Measurements from ENCODE around the gene PTGR3. TPM values are rescaled to one million over a fixed set of nuclear protein-coding genes. Genes with fewer than 3 reads are reported as not detected.
A peak's percentile ranks its signal among the peaks of the same experiment; 100 is the strongest.

The PTGR3 gene
- total and polyA plus RNA-seq, 4 donors = 6.8 to 18.7 (median 11.4) TPM

DNA sequence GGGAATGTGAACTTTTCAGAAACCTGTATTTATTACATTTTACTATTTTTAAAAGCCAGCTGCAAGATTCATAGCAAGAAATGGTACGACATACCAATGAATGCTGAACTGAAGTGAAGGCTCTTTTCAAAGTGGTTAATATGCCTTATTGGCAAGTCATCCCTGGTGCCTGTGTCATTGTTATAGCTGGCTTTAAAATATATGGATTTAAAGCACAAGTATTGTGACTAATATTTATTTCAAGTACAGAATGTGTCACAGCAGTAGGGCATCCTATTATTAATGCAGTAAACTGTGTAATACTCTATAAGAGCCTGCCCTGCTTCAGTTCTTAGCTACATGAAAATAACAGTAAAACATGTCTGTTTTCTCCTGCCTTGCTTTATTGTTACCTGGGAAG is 12.5 kb upstream of the PTGR3 start:
- Histone ChIP-seq H3K27me3 (ENCODE audit: control insufficient read depth in 4 of 4, insufficient read depth in 4 of 4, low read length in 3 of 4) (no peaks in the 10 kb centered on the region), H3K4me1 (ENCODE audit: control insufficient read depth in 4 of 4, insufficient read depth in 4 of 4, low read length in 3 of 4) (peaks cover 11 to 46% (median 43%) of the 10 kb centered on the region in 4 donors), H3K4me3 (ENCODE audit: low read depth in 1 of 3, low read length in 3 of 3) (no peak overlapping the region), H3K9ac (ENCODE audit: low read depth in 1 of 2, low read length in 2 of 2) (no peak overlapping the region), H3K9me3 (ENCODE audit: control insufficient read depth in 4 of 4, low read length in 3 of 4) (no peaks in the 10 kb centered on the region), H3K27ac (ENCODE audit: low read depth in 1 of 2, low read length in 2 of 2) (no peak overlapping the region), H3K36me3 (ENCODE audit: control insufficient read depth in 4 of 4, insufficient read depth in 3 of 4, low read depth in 1 of 4, low read length in 3 of 4) (no peaks in the 10 kb centered on the region)
- WGBS = 88% methylated on average over 1 of the region's 1 CpG
- DNase-seq (ENCODE audit: low spot score) = no peak
- TF ChIP-seq REST (IDR thresholded peaks at IDR 0.05) = no peak
- TF ChIP-seq RXRA (IDR thresholded peaks at IDR 0.05) = no peak
- no peak for TF ChIP-seq NR2F2 (IDR thresholded peaks at IDR 0.05)

DNA sequence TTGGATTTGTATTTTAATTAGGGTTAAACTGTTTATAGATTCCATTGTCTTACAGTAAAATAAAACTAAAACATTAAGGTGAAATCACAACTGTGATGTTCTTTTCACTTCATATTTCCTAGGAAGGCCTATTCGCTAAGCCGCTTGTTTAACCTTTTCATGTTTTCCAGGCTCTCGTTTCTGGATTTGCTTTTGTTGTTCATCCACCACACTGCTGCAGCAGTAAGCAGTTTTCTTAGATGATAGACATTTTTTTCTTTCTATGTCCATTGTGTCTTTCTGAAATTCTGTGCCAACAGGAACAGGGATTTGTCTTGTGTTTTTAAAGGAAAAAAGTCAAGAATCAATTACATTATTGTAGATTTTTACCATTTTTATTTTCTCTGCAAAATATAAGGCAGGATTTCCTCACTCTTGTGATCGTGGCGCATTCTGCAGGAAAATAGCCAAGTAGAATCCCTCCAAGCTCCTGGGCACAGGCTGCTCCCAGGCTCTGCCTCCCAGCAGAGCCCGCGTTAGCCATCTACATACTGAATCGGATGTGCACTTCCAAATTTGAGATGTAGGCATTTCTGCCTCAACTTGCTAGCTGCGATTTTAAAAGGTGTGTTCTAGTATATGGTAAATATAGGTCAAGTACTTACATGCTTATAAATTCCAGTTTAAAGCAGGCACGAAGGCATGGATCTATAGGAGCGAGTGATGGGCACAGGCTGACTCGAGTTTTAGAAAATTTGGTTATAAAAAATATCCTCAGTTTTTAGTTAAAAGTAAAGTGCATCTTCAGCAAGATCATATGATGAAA is 11.8 kb upstream of the PTGR3 start:
- TF ChIP-seq RAD21 (IDR thresholded peaks at IDR 0.05) = no peak
- TF ChIP-seq GABPA (IDR thresholded peaks at IDR 0.05 in 1 of 2, conservative IDR thresholded peaks at IDR 0.05 in 1 of 2) = no peak
- no peak for TF ChIP-seq EGR1 (IDR thresholded peaks at IDR 0.05; ENCODE audit: low read depth in 2 of 2)
- TF ChIP-seq, protein P1, sequence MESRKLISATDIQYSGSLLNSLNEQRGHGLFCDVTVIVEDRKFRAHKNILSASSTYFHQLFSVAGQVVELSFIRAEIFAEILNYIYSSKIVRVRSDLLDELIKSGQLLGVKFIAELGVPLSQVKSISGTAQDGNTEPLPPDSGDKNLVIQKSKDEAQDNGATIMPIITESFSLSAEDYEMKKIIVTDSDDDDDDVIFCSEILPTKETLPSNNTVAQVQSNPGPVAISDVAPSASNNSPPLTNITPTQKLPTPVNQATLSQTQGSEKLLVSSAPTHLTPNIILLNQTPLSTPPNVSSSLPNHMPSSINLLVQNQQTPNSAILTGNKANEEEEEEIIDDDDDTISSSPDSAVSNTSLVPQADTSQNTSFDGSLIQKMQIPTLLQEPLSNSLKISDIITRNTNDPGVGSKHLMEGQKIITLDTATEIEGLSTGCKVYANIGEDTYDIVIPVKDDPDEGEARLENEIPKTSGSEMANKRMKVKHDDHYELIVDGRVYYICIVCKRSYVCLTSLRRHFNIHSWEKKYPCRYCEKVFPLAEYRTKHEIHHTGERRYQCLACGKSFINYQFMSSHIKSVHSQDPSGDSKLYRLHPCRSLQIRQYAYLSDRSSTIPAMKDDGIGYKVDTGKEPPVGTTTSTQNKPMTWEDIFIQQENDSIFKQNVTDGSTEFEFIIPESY (IDR thresholded peaks at IDR 0.05) = no peak
- no peak for TF ChIP-seq TAF1 (conservative IDR thresholded peaks at IDR 0.05)
- TF ChIP-seq FOXA2 (IDR thresholded peaks at IDR 0.05) = no peak
- TF ChIP-seq NR2F2 (IDR thresholded peaks at IDR 0.05) = no peak
- TF ChIP-seq JUND (IDR thresholded peaks at IDR 0.05) = no peak
- no peak for TF ChIP-seq HNF4G (IDR thresholded peaks at IDR 0.05)
- TF ChIP-seq HNF4A (conservative IDR thresholded peaks at IDR 0.05) = no peak
- TF ChIP-seq CTCF (IDR thresholded peaks at IDR 0.05; ENCODE audit: low read depth, low read length, missing input control) = no peak
- no peak for TF ChIP-seq RXRA (IDR thresholded peaks at IDR 0.05)
- TF ChIP-seq, protein P2, sequence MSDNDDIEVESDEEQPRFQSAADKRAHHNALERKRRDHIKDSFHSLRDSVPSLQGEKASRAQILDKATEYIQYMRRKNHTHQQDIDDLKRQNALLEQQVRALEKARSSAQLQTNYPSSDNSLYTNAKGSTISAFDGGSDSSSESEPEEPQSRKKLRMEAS (IDR thresholded peaks at IDR 0.05) = no peak
- no peak for TF ChIP-seq REST (IDR thresholded peaks at IDR 0.05)
- no peak for TF ChIP-seq YY1 (IDR thresholded peaks at IDR 0.05)
- H3K36me3 ChIP-seq (ENCODE audit: control insufficient read depth in 4 of 4, insufficient read depth in 3 of 4, low read depth in 1 of 4, low read length in 3 of 4) = no peaks in the 10 kb centered on the region
- DNase-seq (ENCODE audit: low spot score) = no peak
- 79% methylated on average over 12 of the region's 12 CpGs for WGBS
- no peak overlapping the region for H3K4me3 ChIP-seq (ENCODE audit: low read depth in 1 of 3, low read length in 3 of 3)
- H3K9ac ChIP-seq (ENCODE audit: low read depth in 1 of 2, low read length in 2 of 2) = peak overlapping the region in 1 of 2 donors; percentile 20
- peaks cover 12 to 44% (median 39%) of the 10 kb centered on the region in 4 donors for H3K4me1 ChIP-seq (ENCODE audit: control insufficient read depth in 4 of 4, insufficient read depth in 4 of 4, low read length in 3 of 4)
- H3K27me3 ChIP-seq (ENCODE audit: control insufficient read depth in 4 of 4, insufficient read depth in 4 of 4, low read length in 3 of 4) = no peaks in the 10 kb centered on the region
- peak overlapping the region; percentile 71 to 78 for H3K27ac ChIP-seq (ENCODE audit: low read depth in 1 of 2, low read length in 2 of 2)
- no peaks in the 10 kb centered on the region for H3K9me3 ChIP-seq (ENCODE audit: control insufficient read depth in 4 of 4, low read length in 3 of 4)
